ENCODE results near the gene RNPEPL1.

The RNPEPL1 gene

DNA sequence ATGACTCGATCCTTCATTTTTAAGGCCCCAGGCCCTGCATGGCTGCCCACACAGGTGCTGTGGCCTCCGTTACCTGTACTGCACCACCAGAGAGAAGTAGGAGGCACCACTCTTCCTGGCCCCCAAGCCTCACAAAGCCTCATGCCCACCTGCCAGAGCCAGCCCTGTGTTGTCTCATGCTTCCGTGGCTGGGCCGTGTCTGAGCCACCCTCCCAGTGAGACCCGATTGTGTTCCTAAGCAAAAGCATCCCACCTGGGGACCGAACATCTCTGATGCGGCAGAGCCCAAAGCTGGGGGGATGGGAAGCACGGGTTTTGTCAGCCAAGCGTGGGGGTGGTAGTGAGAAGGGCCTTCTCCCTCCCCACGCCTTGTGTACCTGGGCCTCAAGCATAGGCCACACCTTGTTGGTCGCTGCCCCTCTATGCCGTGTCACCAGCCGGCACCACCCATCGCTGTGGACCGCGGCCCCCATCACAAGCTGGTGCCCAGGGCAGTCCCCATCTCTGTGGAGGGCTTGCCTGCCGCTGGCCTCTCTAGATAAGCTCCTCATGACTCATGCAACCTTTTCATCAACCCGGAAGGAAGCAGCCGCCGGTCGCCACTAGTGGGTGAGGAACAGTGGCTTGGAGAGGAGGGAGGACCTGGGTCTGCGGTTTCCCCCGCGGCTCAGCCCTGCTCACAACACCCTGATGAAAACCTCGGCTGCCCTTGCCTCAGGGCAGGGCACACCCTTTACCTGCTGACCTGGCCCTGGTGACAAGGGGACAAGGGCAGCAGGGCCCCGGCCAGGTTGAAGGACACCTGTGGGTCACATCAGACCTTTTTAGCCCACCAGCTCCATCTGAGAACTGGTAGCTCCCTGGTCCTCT, 2.7 kb upstream of the RNPEPL1 start:
- DNase-seq (ENCODE audit: low read depth), result peak; percentile 83

DNA sequence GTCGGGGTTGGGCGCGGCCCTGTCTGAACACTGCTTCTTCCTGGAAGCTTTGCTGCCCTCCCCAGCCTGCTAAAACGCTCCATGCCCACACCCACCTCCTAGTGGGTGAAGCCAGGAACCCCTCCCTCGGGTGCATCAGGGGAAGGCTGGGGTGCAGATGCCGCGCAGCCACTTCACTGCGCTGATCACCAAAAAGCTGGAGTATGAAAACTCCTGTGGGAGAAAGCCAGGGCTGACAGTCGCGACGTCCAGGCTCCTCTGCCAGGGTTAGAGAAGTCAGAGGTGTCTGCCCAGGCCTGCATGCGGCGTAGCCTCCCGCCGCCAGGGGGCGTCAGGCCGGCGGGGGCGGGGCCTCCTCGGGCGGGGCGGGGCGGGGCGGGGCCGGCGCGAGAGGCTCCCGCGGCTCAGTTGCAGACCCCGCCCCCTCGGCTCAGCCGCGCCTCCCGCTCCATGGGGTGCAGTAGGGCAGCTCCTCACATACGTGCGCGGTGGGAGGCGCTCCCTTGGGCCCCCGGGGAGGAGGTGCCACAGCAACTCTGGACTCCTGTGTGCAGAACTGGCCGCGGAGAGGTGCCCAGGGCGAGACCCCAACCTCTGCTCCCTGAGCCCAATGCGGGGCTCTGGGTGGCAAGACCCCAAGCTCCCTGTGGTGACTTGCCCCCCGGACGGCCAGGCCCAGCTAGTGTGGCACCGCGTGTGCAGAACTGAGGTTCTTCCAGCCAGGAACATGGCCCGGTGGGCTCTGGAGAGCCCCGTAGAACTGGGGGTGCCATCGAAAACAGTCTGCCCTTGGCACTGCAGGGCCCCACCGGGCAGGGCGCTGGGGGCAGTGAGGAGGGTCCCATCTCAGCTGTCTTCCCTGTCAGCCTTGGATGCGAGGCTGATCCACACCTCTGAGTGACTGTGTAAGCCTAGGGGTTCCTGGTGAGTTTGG, 1.8 kb upstream of the RNPEPL1 start:
- DNase-seq (ENCODE audit: low read depth), result peak; percentile 92

DNA sequence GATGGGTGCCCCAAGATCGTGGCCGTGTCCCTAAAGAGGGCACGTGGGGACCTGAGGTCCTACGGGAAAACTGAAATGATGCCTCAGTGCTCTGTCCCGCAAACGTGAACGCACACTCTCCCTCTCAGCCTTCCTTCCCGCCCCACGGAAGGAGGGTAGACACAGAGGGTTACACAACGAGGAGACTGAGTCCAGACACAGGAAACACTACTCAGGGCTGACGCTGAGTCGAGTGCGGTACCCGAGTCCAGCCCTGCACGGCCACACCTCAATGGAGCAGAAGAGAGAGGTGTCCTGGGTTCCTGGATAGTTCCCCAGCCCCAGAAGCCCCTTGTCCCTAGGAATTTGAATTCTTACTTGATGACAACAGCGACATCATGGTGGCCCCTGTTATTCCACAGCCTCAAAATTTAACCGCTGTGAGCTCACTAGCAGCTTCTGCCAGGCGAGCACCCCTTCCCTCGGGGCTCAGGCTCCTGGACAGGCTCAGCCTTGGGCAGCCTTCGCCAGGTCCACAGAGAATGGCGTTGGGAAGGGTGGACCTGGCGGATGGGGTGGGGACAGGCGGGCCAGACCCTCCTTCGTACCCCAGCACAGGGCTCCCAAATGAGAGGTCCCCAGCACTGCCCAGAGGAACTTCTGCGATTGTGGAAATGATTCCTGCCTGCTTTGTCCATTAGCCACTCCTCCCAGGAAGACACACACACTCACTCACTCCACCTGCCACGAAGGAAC, 980 bp upstream of the RNPEPL1 start:
- no peak for DNase-seq (ENCODE audit: low read depth)

DNA sequence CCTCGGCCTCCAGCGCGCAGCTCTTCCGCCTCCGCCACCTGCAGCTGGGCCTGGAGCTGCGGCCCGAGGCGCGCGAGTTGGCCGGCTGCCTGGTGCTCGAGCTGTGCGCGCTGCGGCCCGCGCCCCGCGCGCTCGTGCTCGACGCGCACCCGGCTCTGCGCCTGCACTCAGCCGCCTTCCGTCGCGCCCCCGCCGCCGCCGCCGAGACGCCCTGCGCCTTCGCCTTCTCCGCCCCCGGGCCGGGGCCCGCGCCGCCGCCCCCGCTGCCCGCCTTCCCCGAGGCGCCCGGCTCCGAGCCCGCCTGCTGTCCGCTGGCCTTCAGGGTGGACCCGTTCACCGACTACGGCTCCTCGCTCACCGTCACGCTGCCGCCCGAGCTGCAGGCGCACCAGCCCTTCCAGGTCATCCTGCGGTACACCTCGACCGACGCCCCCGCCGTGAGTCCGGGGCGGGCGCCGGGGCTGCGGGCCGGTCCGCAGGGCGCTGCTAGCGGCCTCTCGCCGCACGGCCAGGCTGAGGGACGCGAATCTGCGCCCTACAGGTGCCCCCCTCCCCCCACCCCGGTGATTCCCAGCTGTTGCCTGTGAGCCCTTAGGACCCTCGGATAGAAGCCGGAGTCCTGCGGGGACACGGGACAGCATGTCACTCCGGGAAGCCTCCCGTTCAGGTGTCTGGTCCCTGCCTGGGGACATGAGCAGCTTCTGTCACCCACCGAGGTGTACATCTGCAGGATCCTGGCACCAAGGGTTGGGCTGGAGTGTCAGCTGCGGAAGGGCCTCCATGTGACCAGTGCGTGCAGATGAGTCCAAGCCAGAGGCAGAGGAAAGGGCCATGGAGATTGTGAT, 616 bp downstream of the RNPEPL1 start:
- peak; percentile 52 for DNase-seq (ENCODE audit: low read depth)

DNA sequence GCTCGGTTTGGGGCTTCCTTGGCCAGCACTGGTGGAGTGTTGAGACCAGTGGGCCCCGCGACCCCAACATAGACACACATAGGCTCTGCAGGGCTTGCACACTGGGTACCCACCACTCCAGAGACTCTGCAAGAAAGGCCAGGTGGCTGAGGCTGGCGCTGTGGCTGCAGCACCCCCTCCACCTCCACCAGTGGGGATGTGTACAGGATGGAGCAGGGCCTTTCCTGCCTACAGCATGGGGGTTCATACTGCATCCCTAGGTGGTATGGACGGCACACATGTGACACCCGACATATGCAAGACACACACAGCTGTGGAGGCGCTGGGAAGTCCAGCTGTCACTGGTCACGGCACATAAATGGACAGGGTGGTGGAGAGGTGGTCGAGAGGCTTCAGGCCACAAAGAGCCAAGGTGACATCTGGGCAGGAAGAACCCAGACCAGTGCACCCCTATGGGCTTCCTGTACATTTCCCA, 1.3 kb downstream of the RNPEPL1 start:
- no peak for DNase-seq (ENCODE audit: low read depth)

DNA sequence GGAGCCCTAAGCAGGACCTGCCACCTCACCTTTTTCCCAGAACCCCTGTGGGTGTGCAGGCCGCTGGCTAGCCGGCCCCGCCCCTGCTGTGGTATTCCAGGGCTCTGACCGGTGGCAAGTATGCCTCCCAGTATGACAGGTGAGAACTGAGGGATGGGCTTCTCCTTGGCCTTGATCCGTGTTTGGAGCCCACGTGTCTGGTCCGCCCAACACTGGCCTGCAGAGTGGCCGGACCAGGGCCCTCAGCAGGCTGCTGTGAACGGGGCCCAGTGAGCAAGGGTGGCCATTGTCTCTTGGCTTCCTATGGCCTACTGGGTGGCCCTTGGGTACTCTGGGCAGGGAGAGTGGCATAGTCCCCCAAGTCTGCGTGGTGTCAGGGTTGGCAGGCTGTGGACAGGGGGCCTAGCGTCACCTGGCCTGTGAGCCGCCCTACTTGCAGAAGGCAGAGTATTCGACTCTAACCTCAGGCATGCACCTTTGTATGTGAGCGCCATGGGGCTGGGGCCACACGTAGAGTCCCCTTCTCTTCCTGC, 1.8 kb downstream of the RNPEPL1 start:
- DNase-seq (ENCODE audit: low read depth), result no peak

DNA sequence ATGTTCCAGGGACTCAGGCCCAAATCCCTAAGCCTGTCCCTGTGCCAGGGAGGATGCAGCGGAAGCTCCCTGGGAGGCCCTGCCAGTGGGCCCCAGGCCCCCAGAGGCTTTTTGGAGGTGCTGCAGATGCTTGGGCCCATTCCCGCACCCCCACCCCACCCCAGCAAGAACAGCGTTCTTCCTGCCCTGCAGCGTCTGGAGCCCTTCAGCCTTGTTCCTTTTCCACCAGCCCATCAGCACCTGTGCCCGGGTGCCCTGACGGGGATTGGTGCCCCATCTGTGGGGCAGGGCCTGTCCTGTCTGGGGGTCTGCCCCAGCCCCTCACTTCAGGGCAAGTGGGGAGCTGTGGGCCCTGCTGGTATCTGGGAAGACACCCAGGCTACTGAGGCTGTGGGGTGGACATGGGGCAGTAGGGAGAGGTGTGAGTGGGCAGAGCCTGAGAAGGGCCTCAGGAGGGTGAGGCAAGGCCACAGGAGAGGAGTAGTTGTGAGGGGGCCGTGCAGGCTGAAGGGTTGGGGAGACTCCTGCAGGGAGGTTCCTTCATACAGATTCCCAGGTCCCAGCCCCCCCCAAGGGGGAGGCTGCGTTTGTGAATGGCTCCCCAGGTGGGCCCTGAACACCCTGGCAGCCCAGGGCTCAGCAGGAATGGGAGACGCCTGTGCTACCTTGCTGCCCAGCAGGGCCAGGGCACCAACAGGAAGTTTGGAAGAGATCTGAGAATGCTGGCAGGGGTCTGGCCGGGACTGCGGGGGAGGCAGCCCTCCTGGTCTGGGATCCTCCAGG, 2.4 kb downstream of the RNPEPL1 start:
- DNase-seq (ENCODE audit: low read depth), result no peak

DNA sequence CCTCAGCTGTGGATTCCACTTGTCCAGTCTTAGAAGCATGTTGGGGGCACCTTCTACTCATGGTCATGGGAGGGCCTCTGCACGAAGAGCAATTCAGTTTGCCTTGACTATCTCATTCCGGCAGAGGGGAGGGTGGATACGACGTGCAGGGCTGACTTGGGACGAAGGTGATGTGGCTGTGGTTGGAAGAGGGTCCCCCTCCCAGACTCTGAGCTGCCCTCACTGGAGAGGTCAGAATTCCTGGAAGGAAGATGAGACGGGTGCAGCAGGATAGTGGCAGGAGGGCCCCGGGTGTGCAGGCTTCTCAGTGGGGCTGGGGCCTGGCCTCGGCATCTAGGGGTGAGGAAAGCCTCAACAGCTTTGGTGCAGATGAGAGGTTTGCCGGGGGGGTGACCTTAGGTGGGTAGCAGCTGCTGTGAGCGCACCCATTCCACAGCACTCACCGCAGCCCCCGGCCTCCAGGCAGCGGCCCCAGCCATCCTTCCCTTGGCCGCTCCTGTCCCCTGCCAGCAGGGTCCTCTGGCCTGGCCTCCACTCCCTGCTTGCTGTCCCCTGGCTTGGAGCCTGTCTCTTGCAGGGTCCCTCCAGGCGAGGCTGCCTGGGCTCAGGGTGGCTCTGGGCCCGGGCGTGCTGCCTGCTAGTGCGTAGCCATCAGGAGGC, 3.2 kb downstream of the RNPEPL1 start:
- DNase-seq (ENCODE audit: low read depth), result no peak

DNA sequence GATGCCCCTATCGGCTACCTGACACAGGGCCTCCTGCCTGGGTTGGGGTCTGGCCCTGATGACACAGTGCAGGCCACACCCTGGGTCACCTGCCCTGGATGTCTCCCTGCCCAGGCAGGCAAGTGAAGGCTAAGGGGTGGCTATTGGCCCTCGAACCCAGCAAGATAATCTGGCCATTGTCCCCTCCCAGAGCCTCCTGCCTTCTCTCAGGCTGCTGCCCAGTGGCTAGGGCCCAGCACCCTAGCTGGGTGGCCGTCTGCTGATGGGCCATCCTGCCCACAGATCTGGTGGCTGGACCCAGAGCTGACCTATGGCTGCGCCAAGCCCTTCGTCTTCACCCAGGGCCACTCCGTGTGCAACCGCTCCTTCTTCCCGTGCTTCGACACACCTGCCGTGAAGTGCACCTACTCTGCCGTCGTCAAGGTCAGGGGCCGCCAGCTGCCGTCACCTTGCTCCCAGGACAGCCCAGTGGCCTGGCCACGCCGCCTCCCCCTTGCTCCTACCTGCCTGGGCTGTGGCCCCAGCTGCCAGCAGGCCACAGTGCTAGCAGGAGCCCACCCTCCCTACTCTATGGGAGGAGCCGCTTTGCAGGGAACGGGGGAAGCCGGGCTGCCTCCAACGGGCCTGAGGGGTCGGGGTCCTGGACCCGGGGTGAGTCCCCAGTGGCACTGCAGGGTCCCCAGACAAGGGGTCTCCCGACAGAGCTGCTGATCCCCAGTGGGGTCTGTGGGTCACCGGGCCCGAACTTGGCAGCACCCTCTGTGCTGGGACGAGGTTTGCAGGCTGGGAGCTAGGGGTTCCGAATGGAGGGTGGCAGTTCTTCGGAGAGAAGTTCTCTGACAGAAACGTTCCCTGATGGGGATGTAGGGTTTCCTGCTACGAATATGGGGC, 4.1 kb downstream of the RNPEPL1 start:
- DNase-seq (ENCODE audit: low read depth), result no peak

DNA sequence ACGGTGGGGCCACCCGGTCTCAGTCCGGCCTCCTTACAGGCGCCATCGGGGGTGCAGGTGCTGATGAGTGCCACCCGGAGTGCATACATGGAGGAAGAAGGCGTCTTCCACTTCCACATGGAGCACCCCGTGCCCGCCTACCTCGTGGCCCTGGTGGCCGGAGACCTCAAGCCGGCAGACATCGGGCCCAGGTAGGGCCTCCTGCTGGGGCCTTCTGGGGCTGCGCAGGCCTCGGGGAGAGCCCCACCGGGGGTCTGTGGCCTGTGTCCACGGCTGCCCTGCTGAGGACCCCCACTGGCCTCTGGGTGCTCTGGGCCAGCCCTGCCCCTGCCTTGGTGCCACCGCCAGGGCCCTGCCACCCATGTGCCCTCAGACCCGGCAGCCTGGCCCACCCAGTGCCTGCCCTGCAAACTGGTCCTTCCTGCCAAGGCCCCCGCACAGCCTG, 4.8 kb downstream of the RNPEPL1 start:
- no peak for DNase-seq (ENCODE audit: low read depth)

DNA sequence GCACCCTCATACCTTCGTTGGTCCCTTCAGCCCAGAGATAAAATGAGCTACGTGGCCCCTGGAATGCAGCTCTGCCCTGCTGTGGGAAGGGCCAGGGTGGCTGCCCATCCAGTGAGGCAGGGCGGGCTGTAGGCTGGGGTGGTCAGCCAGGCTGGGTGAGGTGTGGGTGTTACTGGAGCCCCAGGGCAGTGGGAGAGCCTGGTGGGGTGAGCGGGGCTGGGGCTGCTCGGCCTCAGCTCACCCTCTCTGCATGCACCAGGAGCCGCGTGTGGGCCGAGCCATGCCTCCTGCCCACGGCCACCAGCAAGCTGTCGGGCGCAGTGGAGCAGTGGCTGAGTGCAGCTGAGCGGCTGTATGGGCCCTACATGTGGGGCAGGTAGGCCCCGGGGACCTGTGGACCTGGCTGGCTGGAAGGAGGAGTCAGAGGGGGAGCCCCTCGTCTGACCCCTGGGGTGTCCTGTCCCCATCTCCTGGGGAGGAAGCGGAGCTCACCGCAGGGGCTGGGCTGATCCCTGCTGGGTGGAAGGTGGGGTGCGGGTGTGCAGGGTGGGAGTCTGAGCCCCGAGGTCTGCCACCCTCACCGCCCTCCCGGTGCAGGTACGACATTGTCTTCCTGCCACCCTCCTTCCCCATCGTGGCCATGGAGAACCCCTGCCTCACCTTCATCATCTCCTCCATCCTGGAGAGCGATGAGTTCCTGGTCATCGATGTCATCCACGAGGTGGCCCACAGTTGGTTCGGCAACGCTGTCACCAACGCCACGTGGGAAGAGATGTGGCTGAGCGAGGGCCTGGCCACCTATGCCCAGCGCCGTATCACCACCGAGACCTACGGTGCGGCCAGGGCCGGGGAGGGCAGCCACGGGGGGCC, 5.5 kb downstream of the RNPEPL1 start:
- DNase-seq (ENCODE audit: low read depth), result no peak

DNA sequence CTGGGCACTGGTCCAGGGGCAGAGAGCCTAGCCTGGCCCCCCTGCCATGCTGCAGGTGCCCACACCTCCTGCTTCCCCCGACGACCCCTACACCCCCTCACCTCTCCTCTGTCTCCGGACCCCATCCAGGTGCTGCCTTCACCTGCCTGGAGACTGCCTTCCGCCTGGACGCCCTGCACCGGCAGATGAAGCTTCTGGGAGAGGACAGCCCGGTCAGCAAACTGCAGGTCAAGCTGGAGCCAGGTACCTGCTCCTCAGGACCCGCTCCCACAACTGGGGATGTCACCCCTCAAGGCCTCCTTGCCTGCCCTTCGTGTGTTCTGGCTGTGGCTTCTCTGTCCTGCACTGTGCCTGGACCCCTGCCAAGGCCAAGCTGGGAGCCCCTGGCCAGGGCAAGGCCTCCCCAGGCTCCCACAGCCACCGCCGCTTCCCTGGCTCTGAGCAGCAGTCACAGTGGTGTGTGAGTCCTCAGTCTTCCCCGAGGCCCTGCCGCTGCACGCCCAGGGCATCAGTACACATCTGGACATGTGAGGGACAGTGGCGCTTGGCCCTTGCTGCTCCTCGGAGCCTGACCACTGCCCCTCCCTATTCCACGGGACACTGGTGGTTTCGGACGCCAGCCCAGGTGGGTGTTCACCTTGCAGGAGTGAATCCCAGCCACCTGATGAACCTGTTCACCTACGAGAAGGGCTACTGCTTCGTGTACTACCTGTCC, 6.3 kb downstream of the RNPEPL1 start:
- no peak for DNase-seq (ENCODE audit: low read depth)

DNA sequence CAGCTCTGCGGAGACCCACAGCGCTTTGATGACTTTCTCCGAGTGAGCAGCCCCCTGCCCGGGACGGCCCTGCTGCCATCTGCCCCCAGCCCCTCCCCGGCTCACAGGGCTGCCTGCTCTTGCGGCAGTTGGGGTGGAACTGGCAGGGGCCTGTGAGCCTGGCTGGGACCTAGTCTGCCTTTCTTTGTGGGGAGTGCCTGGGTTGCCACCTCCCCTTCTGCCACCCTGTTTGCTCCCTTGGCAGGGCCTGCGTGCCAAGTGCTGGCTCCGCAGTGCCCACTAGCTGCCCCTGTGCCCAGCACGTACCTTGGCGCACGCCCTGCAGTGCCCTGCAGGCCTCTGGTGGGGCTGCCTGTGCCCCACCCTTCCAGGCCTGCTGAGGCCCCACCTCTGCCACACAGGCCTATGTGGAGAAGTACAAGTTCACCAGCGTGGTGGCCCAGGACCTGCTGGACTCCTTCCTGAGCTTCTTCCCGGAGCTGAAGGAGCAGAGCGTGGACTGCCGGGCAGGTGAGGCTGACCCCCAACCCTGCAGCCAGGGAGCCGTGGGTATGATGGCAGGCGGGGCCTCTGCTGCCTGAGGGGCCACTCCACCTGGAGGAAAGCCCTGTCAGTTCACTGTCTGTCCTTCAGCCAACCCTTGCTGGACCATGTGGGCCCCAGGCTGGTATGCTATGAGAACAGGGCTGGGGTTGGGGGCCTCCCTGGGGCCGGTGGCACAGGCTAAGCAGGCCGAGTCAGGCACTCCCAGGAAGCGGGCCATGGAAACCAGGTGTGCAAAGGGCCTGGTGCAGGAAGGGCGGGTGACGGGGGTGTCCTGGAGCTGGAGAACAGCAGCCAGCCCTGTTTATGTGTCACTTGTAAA, 7.0 kb downstream of the RNPEPL1 start:
- no peak for DNase-seq (ENCODE audit: low read depth)

DNA sequence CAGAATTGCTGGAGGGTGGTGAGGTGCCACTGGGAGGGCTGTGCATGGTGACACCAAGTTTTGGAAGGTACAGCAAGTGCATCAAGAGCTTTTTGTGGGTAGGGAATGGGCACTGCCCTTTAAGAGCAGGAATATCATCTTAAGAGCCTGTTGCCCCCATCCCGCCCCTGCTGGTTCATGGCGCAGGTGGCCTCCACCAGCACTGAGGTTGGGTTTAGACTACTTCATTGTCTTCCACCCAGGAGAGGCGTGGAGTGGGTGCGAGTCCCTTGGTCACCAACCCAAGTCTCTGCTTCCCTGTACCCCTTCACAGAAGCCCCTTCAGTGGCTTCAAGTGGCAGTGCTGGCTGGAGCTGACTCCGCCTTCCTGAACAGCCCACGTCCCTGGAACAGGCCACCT, 7.8 kb downstream of the RNPEPL1 start:
- DNase-seq (ENCODE audit: low read depth), result no peak

DNA sequence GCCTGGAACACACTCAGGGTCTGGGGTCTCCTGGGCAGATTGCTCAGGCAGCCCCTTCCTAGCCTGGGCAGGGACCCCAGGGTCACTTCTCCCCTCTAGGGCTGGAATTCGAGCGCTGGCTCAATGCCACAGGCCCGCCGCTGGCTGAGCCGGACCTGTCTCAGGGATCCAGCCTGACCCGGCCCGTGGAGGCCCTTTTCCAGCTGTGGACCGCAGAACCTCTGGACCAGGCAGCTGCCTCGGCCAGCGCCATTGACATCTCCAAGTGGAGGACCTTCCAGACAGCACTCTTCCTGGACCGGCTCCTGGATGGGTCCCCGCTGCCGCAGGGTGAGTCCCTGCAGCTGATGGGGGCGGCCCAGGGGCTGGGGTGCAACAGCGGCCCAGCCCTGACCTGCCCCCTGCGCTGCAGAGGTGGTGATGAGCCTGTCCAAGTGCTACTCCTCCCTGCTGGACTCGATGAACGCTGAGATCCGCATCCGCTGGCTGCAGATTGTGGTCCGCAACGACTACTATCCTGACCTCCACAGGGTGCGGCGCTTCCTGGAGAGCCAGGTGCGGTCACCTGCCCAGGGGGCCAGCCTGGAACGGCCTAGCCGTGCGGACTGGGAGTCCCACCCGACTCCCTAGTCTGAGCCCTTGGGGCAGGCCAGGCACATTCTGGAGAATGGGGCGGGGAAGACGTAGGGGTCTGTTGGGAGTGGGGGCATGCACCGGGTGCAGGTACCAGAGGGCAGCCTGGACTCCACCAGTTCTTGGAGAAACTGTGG, 8.3 kb downstream of the RNPEPL1 start:
- DNase-seq (ENCODE audit: low read depth), result no peak
